HG02938 (cell line): ENCODE data around the gene MSH3.
"Not testable (repeated sequence)": the region's sequence is repeated elsewhere in the genome, so short reads cannot be mapped to it uniquely, and the experiment has no call there.

ENCODE experiments used
- ATAC-seq: cut with Tn5 transposase; IDR thresholded peaks from one replicate; pipeline ENCODE4 v1.9.1; 2021; ENCODE audit warnings: mild to moderate bottlenecking, moderate library complexity; ENCODE audit not compliant: unreplicated experiment

MSH3 gene

GRCh38 chr5:80705216-80705769 is 50.8 kb downstream of the MSH3 start:
- no peak for ATAC-seq

DNA sequence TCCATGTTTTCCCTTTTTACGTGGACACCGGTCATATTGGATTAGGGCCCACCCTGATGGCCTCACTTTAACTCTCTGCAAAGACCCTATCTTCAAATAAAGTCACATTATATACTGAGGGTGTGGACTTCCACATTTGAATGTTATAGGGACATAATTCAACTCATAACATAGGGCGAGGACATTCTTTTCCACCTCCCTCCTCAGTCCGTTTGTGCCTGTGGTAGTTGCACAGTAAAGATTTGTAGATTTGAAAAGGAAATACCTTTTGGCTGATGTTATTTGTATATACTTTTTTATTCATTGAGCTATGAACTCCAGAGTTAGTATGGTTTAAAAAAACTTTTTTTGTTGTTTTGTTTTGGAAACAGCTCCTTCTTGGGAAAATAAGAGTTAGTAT is 51.3 kb downstream of the MSH3 start:
- no peak for ATAC-seq

- no peak for ATAC-seq
Measured at GRCh38 chr5:80706835-80707447, 52.5 kb downstream of the MSH3 start.

- ATAC-seq = no peak
Measured at GRCh38 chr5:80707645-80708044, 53.2 kb downstream of the MSH3 start.

DNA sequence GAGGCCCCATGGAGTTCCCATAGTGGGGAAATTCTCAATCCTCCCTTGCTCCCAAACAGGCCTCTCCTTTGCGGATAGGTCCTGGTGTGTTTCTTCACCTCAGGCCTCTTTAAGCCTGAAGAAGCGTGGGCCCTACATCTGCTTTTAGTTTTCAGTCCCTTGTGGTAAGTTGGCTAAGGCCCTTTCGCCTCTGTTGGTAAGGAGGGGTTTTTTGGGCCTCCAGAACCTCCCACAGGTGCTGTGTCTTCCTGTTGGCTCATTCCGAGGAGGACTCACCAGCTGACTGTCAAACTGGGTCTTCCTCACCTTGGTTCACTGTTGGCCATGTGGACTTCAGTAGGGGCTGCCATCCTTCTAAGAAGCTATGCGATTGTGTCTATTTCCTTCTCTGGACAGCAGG is 56.8 kb downstream of the MSH3 start:
- ATAC-seq = no peak

- no peak for ATAC-seq
Measured at GRCh38 chr5:80711938-80712337, 57.5 kb downstream of the MSH3 start.

GRCh38 chr5:80712919-80713318 is 58.5 kb downstream of the MSH3 start:
- no peak for ATAC-seq

- no peak for ATAC-seq
Measured at GRCh38 chr5:80713631-80714030, 59.2 kb downstream of the MSH3 start.

DNA sequence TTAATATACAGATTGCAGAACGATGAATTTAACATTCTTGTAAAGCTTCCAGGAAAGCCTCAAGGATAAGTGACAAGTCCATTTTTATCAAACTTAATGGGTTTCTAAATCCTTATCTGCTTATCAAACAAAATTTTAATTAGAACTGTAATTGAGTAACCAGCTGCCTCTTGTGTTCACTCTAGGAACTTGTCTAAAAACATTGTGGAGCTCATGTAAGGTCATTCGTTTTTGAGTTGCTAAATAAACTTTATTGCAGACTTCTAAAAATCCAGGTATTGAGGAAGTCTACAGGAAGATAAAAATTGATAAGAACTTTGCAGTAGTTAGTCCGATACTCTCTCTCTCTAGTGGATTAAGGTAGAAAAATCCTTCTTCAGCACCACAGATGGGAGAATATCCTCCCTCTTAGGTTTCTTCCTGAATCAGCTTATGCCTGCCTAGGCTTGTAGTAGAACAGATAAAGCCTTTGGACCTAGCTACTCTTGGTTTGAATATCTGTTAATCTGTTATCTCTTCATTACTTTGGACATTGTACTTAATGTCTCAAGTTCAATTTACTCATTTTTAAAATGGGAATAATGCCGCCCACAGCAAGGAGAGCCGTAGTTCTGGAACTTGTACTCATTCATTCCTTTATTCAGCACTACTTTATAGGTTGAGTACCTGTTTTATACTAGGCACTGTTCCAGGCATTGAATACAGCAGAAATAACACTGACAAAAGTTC is 60.3 kb downstream of the MSH3 start:
- ATAC-seq = no peak

GRCh38 chr5:80715887-80716286 is 61.4 kb downstream of the MSH3 start:
- no peak for ATAC-seq

DNA sequence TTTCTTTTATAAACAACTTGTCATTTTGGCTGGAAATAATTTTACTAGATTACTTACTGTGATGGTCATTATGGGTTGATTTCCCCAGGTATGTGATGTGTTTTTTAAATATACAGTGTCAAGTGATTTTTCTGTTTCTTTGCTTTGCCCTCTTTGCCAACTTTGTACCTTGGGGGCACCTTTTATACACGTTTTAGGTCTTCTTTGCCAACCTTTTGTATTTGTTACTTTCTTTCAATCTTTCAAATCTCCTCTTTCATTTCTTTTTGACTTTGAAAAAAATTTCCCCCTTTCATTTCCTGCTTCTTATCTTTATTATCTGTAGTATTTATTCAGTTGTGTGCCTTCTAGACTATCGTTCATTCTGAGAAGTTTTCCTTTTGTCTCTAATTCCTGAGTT is 65.7 kb downstream of the MSH3 start:
- ATAC-seq = no peak

DNA sequence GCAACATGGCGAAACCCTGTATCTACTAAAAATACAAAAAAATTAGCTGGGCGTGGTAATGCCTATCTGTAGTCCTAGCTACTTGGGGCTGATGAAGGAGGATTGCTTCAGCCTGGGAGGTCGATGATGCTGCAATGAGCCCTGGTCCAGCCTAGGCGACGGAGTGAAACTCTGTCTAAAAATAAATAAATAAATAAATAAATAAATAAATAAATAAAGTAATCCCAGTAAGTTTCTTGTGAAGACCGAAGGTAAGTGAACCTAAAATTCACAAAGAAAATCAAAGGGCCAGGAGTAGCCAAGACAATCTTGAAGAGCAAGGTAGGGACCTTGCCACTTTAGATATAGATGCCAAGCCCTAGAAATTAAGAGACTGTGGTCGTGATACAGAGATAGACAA is 68.5 kb downstream of the MSH3 start:
- no peak for ATAC-seq

- no peak for ATAC-seq
Measured at GRCh38 chr5:80725446-80725845, 71.0 kb downstream of the MSH3 start.

DNA sequence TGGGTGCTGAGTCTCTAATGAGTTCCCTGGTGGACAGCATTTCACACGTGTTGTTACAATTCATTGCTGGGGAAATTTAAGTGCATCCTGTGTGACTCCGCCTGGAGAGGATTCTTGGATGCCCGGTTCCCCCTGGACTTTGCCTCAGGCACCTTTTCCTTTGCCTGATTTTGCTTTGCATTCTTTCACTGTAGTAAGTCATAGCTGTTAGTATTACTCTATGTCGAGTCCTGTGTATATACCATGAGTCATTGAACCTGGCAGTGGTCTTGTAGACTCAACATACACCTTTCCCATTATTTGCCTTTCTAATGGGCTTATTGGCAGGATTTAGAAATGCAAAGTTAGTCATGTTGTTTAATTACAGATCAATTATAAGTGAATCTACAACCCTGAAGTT is 82.3 kb downstream of the MSH3 start:
- no peak for ATAC-seq

GRCh38 chr5:80738466-80738865 is 84.0 kb downstream of the MSH3 start:
- no peak for ATAC-seq

DNA sequence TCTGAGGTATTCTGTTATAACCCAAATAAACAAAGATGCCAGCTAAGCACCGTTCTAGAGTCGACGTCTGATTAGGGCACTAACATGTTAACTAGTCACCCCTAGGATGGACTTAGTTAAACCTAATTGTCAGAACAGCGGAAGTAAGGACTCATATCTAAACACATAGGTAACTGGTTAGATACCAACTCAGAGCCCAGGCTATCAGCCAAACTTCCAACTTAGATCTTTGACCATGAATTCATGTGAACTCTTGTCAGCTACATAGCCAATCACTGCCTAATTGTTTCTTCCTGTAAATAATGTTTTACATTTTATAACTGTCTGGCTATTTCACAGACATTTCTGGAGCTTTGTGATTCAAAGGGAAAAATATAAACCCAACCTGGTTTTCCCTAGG is 84.6 kb downstream of the MSH3 start:
- ATAC-seq = no peak

GRCh38 chr5:80739496-80739895 is 85.0 kb downstream of the MSH3 start:
- no peak for ATAC-seq

DNA sequence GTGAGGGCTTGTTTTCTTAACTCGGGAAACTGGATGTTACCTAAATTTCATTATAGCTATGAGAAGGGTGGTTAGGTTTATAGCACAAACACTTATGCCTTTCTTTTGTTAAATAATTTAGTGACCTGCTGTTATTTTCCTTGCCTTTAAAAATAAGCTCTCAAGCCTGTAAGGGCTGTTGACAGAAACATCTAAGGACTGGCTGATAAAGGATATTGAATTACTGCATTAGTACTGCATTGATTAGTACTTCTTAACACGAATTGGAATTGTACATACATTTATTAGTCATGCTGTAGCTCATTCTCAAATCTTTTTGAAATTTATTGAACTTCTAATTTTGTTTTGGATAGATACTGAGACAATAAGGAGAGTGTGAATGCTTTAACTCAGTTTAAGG is 85.4 kb downstream of the MSH3 start:
- ATAC-seq = no peak

GRCh38 chr5:80740488-80740887 is 86.0 kb downstream of the MSH3 start:
- ATAC-seq = not testable (repeated sequence)

DNA sequence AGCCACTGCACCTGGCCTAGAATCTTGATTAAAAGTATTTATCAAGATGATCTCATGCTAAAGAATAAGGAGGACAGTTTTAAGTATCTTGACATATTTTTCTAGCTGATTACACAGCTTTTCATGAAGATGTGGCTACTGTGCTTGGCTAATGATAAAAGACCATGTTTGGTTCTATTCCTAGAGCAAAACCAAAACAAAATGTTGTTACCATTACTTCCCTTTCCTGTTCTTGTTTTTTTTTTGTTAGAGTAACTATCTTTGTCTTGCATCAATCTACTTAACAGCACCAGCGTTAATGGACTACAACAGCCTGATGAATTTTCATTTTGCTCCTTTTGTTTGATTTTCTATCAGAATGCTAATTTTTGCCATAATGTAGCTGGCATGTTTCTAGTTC is 86.5 kb downstream of the MSH3 start:
- ATAC-seq = no peak

- ATAC-seq = no peak
Measured at GRCh38 chr5:80744149-80744548, 89.7 kb downstream of the MSH3 start.

DNA sequence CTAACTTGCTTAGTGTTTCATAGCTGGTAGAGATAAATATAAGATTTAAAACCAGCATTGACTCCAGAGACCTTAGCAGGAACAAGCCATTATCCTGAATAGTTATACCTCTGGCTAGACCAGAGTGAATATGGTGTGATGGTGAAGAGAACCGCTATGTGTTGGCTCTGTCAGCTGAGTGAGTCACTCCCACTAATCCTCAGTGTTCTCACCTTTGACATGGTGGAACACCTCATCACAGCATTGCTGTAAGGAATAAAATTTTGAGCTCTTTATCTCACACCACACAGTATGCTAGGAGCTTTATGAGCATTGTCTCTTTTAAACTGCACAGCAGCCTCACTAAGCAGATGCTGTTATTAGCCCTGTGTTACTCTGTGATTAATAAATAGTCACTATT is 91.0 kb downstream of the MSH3 start:
- no peak for ATAC-seq

- ATAC-seq = no peak
Measured at GRCh38 chr5:80747922-80748321, 93.5 kb downstream of the MSH3 start.
